ENCODE data around the gene ARAP1. TPM values are rescaled to one million over a fixed set of nuclear protein-coding genes. Genes with fewer than 3 reads are reported as not detected.

ARAP1 gene
- total and polyA plus RNA-seq, 2 donors (not counting 3 experiments of a cell fraction or from before 2014, with no cell fraction given) = 36.8 to 66.2 TPM

GRCh38 chr11:72658989-72659640 is 93.1 kb downstream of the ARAP1 start:
- Histone ChIP-seq H2AFZ (ENCODE audit: low read depth, low read length) (no peak overlapping the region), H3K79me2 (ENCODE audit: control insufficient read depth, insufficient read depth, low read length) (no peaks in the 10 kb centered on the region), H3K27ac (ENCODE audit: insufficient read depth, low read depth, low read length) (no peak overlapping the region), H3K4me1 (ENCODE audit: control insufficient read depth, extremely low read depth, insufficient read depth, low read length) (no peaks in the 10 kb centered on the region), H3K9ac (replicated peaks; ENCODE audit: extremely low read depth, insufficient read depth, low read length) (no peak overlapping the region), H3K36me3 (ENCODE audit: control insufficient read depth in 2 of 2, extremely low read depth in 1 of 2, insufficient read depth in 2 of 2, low read length in 2 of 2) (no peaks in the 10 kb centered on the region), H3K9me3 (replicated peaks; ENCODE audit: control insufficient read depth, insufficient read depth, low read length) (no peaks in the 10 kb centered on the region), H3K4me2 (ENCODE audit: insufficient read depth, low read length) (no peak overlapping the region), H3K27me3 (ENCODE audit: control insufficient read depth in 2 of 2, insufficient read depth in 2 of 2, low read length in 2 of 2) (peaks cover 6 to 7% of the 10 kb centered on the region in 2 experiments), H4K20me1 (replicated peaks; ENCODE audit: control insufficient read depth, extremely low read depth, insufficient read depth, low read length) (no peaks in the 10 kb centered on the region), H3K4me3 (replicated peaks in 1 of 3; ENCODE audit: insufficient read depth in 1 of 3, low read depth in 1 of 3, low read length in 3 of 3) (no peak overlapping the region), H3K9me1 (replicated peaks; ENCODE audit: control insufficient read depth, extremely low read depth, insufficient read depth, low read length) (no peaks in the 10 kb centered on the region)
- no peak for FAIRE-seq
- no peak for TF ChIP-seq EZH2 (IDR thresholded peaks at IDR 0.05; ENCODE audit: borderline replicate concordance, low read depth, low read length, severe bottlenecking)
- TF ChIP-seq FOS (IDR thresholded peaks at IDR 0.05; ENCODE audit: borderline replicate concordance, insufficient read depth, low read length) = no peak
- TF ChIP-seq MYC (IDR thresholded peaks at IDR 0.05; ENCODE audit: low read depth, low read length) = no peak
- TF ChIP-seq CTCF (IDR thresholded peaks at IDR 0.05; ENCODE audit: extremely low read depth in 1 of 2, insufficient read depth in 1 of 2, low read depth in 1 of 2, low read length in 2 of 2) = no peak
- TF ChIP-seq POLR2AphosphoS5 (IDR thresholded peaks at IDR 0.05; ENCODE audit: insufficient read depth, low read depth, low read length) = no peak
- no peak for TF ChIP-seq JUN (IDR thresholded peaks at IDR 0.05; ENCODE audit: borderline replicate concordance, insufficient read depth, insufficient read length, low read depth)
- TF ChIP-seq GATA2 (IDR thresholded peaks at IDR 0.05; ENCODE audit: insufficient read depth, insufficient read length, low read depth, low read length) = no peak
- no peak for TF ChIP-seq MAX (IDR thresholded peaks at IDR 0.05; ENCODE audit: insufficient read depth, insufficient read length)
- TF ChIP-seq POLR2A (IDR thresholded peaks at IDR 0.05; ENCODE audit: low read depth, low read length) = no peak
- no peak for DNase-seq (ENCODE audit: low read depth, low spot score)
- intact Hi-C loops (cut with micrococcal nuclease) (no loop called here), dilution Hi-C loops (cut with MboI; ENCODE audit: extremely low pct_ligation_motif_present, low sequenced_read_pairs) (no loop called here)
- POLR2A ChIA-PET = no interaction called here
- BruUV-seq (replicated peaks) = no TSS peak
- CTCF ChIA-PET = interaction anchor here (1.0 to 1.4 kb wide), 5 partner anchors 8 to 188 kb away, joined by 3 to 5 read pairs (median 3); no protein-coding TSS in a partner anchor
